GM18499 (cell line): Measurements from ENCODE around the gene STX16.
"Not testable (repeated sequence)": the region's sequence is repeated elsewhere in the genome, so short reads cannot be mapped to it uniquely, and the experiment has no call there.

Experiments
- ATAC-seq: cut with Tn5 transposase; IDR thresholded peaks from one replicate; pipeline ENCODE4 v1.9.1; 2021; ENCODE audit warnings: moderate number of reproducible peaks; ENCODE audit not compliant: insufficient read depth, unreplicated experiment

The STX16 gene

GRCh38 chr20:58718121-58718563 is 67.1 kb downstream of the STX16 start:
- no peak for ATAC-seq

- ATAC-seq = no peak
Observed at GRCh38 chr20:58718729-58719128, 67.6 kb downstream of the STX16 start.

GRCh38 chr20:58719258-58719657 is 68.2 kb downstream of the STX16 start:
- ATAC-seq = no peak

GRCh38 chr20:58719971-58720371 is 68.9 kb downstream of the STX16 start:
- no peak for ATAC-seq

GRCh38 chr20:58720890-58721289 is 69.8 kb downstream of the STX16 start:
- no peak for ATAC-seq

- ATAC-seq = no peak
Observed at GRCh38 chr20:58721951-58722778, 71.1 kb downstream of the STX16 start.

GRCh38 chr20:58722877-58723627 is 72.0 kb downstream of the STX16 start:
- ATAC-seq = no peak

GRCh38 chr20:58723628-58723984 is 72.5 kb downstream of the STX16 start:
- ATAC-seq = no peak

- not testable (repeated sequence) for ATAC-seq
Observed at GRCh38 chr20:58726156-58726555, 75.1 kb downstream of the STX16 start.
